Caco-2 (cell line): ENCODE results near the gene PPP1R27. TPM values are rescaled to one million over a fixed set of nuclear protein-coding genes. Genes with fewer than 3 reads are reported as not detected.

Experiments
- BruUV-seq: library from RNA; stranded (reverse); fragments of 400-500 nt; replicated peaks from 2 replicates; lab custom pipeline; 2021; lab: Mats Ljungman, UMichigan
- CTCF ChIA-PET: fragments of 300-600 bp; sonication (Branson Sonifier 250); formaldehyde crosslinking; loops from one replicate; lab custom pipeline; 2022; ENCODE audit warnings: antibody characterized with exemption; lab: Charles Lee
- POLR2A ChIA-PET: fragments of 300-600 bp; sonication (Branson Sonifier 250); formaldehyde crosslinking; loops from one replicate; lab custom pipeline; 2022; ENCODE audit warnings: antibody characterized with exemption; lab: Charles Lee
- DNase-seq, 2 experiments: peaks; one replicate each; pipeline versions ENCODE4 v3.0.0 to v3.0.0-alpha.2; 2020 to 2022
- H3K27me3 ChIP-seq: replicated peaks from 2 replicates; pipeline ENCODE4 v1.6.0; 2011; ENCODE audit warnings: low read length; ENCODE audit not compliant: control insufficient read depth, insufficient read depth
- H3K36me3 ChIP-seq: 2 replicates; pipeline ENCODE4 v1.5.1; 2011; ENCODE audit warnings: low read length; ENCODE audit not compliant: control insufficient read depth, insufficient read depth
- H3K4me1 ChIP-seq: fragments of 250-450 bp; sonication (Bioruptor Pico); 2 replicates; pipeline ENCODE4 v1.5.1; 2020; ENCODE audit warnings: mild to moderate bottlenecking
- H3K4me3 ChIP-seq: 2 replicates; pipeline ENCODE4 v1.5.1; 2011; ENCODE audit warnings: low read depth, mild to moderate bottlenecking, control low read depth, low read length
- H3K9me3 ChIP-seq: fragments of 250-450 bp; sonication (Bioruptor Pico); 2 replicates; pipeline ENCODE4 v1.5.1; 2020; ENCODE audit warnings: mild to moderate bottlenecking, moderate library complexity
- H3K27ac Mint-ChIP-seq: one replicate; pipeline ENCODE4 v1.8.0; 2022; ENCODE audit warnings: mixed read lengths; ENCODE audit not compliant: unreplicated experiment
- H3K27me3 Mint-ChIP-seq: one replicate; pipeline ENCODE4 v1.8.0; 2022; ENCODE audit warnings: mixed read lengths; ENCODE audit not compliant: insufficient read depth, unreplicated experiment
- H3K36me3 Mint-ChIP-seq: one replicate; pipeline ENCODE4 v1.8.0; 2022; ENCODE audit warnings: mild to moderate bottlenecking, mixed read lengths; ENCODE audit not compliant: insufficient read depth, unreplicated experiment
- H3K4me1 Mint-ChIP-seq: one replicate; pipeline ENCODE4 v1.8.0; 2022; ENCODE audit warnings: low read depth, mixed read lengths; ENCODE audit not compliant: unreplicated experiment
- H3K4me3 Mint-ChIP-seq: one replicate; pipeline ENCODE4 v1.8.0; 2022; ENCODE audit warnings: mild to moderate bottlenecking, moderate library complexity, mixed read lengths; ENCODE audit not compliant: unreplicated experiment
- H3K9me3 Mint-ChIP-seq: one replicate; pipeline ENCODE4 v1.8.0; 2022; ENCODE audit warnings: mixed read lengths; ENCODE audit not compliant: unreplicated experiment
- CTCF ChIP-seq, 2 experiments: fragments of 200-600 bp in 1 of 2; IDR thresholded peaks; 1 replicate in 1 of 2; 2 replicates in 1 of 2; pipeline versions ENCODE4 v1.5.1 to v1.8.0; 2011 to 2022; ENCODE audit warnings: antibody characterized with exemption in 1 of 2, control low read depth in 1 of 2, inconsistent platforms in 1 of 2, low read depth in 1 of 2, low read length in 1 of 2, mild to moderate bottlenecking in 1 of 2, moderate library complexity in 1 of 2; ENCODE audit not compliant: insufficient read depth in 1 of 2, severe bottlenecking in 1 of 2, unreplicated experiment in 1 of 2
- intact Hi-C: fragments of 100-400 bp; cut with micrococcal nuclease; formaldehyde crosslinking; loops from one replicate; pipeline ENCODE4 v1.10.0; 2022; ENCODE audit not compliant: unreplicated experiment
- total RNA-seq: library from RNA; stranded (reverse); gene quantifications from 2 replicates; pipeline ENCODE4 v1.2.3, GENCODE V29; 2022

PPP1R27 gene
- total RNA-seq, 1 experiment from 2014 or later: 0.93 TPM

GRCh38 chr17:81844327-81844851 lies 9.5 kb upstream of the PPP1R27 start:
- Histone ChIP-seq H3K9me3 (no peaks in the 10 kb centered on the region), H3K4me3 (no peak overlapping the region), H3K4me1 (no peaks in the 10 kb centered on the region), H3K36me3 (no peaks in the 10 kb centered on the region; the same call in 1 of the 2 replicates), H3K27me3 (no peaks in the 10 kb centered on the region)
- no peak for TF ChIP-seq CTCF (IDR thresholded peaks at IDR 0.05; ENCODE audit: insufficient read depth in 1 of 2, low read depth in 1 of 2, low read length in 1 of 2, severe bottlenecking in 1 of 2, unreplicated experiment in 1 of 2)
- ChIA-PET POLR2A (no interaction called here), CTCF (no interaction called here)
- Mint-ChIP-seq H3K9me3 (no peaks in the 10 kb centered on the region), H3K36me3 (peaks cover 88% of the 10 kb centered on the region), H3K4me1 (no peaks in the 10 kb centered on the region), H3K27ac (peak overlapping the region; percentile 76), H3K4me3 (no peak overlapping the region), H3K27me3 (no peaks in the 10 kb centered on the region)
- DNase-seq: no peak
- no TSS peak for BruUV-seq
- intact Hi-C loops: no loop called here

GRCh38 chr17:81843713-81844326 lies 9.0 kb upstream of the PPP1R27 start:
- H3K4me3 Mint-ChIP-seq: no peak overlapping the region
- H3K4me1 Mint-ChIP-seq: no peaks in the 10 kb centered on the region
- Histone ChIP-seq H3K27me3 (no peaks in the 10 kb centered on the region), H3K9me3 (no peaks in the 10 kb centered on the region), H3K4me3 (no peak overlapping the region), H3K4me1 (no peaks in the 10 kb centered on the region), H3K36me3 (no peaks in the 10 kb centered on the region; the same call in 1 of the 2 replicates)
- peaks cover 83% of the 10 kb centered on the region for H3K36me3 Mint-ChIP-seq
- no peaks in the 10 kb centered on the region for H3K27me3 Mint-ChIP-seq
- no TSS peak for BruUV-seq
- ChIA-PET CTCF (interaction anchor here (0.7 kb wide), 1 partner anchor 162 kb away, joined by 3 read pairs; no protein-coding TSS in a partner anchor), POLR2A (no interaction called here)
- H3K9me3 Mint-ChIP-seq: no peaks in the 10 kb centered on the region
- TF ChIP-seq CTCF (IDR thresholded peaks at IDR 0.05; ENCODE audit: insufficient read depth in 1 of 2, low read depth in 1 of 2, low read length in 1 of 2, severe bottlenecking in 1 of 2, unreplicated experiment in 1 of 2): no peak
- intact Hi-C loops: no loop called here
- DNase-seq: no peak
- peak overlapping the region; percentile 3 for H3K27ac Mint-ChIP-seq

- H3K36me3 Mint-ChIP-seq: peaks cover 74% of the 10 kb centered on the region
- intact Hi-C loops: no loop called here
- Histone ChIP-seq H3K4me1 (peaks cover 3% of the 10 kb centered on the region; the same call in 1 of the 2 replicates), H3K4me3 (no peak overlapping the region), H3K27me3 (no peaks in the 10 kb centered on the region), H3K36me3 (no peaks in the 10 kb centered on the region; the same call in 1 of the 2 replicates), H3K9me3 (no peaks in the 10 kb centered on the region)
- POLR2A ChIA-PET: interaction anchor here (0.9 kb wide), 1 partner anchor 9 kb away, joined by 3 read pairs; no protein-coding TSS in a partner anchor
- no peak overlapping the region for H3K4me3 Mint-ChIP-seq
- peak overlapping the region; percentile 3 for H3K27ac Mint-ChIP-seq
- DNase-seq: no peak
- BruUV-seq: no TSS peak
- H3K27me3 Mint-ChIP-seq: no peaks in the 10 kb centered on the region
- CTCF ChIA-PET: interaction anchor here (0.7 kb wide), 1 partner anchor 163 kb away, joined by 3 read pairs; no protein-coding TSS in a partner anchor
- no peaks in the 10 kb centered on the region for H3K4me1 Mint-ChIP-seq
- H3K9me3 Mint-ChIP-seq: no peaks in the 10 kb centered on the region
- TF ChIP-seq CTCF (IDR thresholded peaks at IDR 0.05; ENCODE audit: insufficient read depth in 1 of 2, low read depth in 1 of 2, low read length in 1 of 2, severe bottlenecking in 1 of 2, unreplicated experiment in 1 of 2): no peak
Observed at GRCh38 chr17:81842725-81843504, 8.1 kb upstream of the PPP1R27 start.
